Mucosa of descending colon (tissue), 3 donors: Measurements from ENCODE around the gene ABCC4. TPM values are rescaled to one million over a fixed set of nuclear protein-coding genes. Genes with fewer than 3 reads are reported as not detected.

ENCODE experiments used
- ATAC-seq: fragments of 200-7000 bp; cut with Tn5 transposase; one replicate; pipeline ENCODE4 v1.9.1; 2020; ENCODE audit warnings: mild to moderate bottlenecking, moderate library complexity
- DNase-seq, 3 donors: peaks; one replicate each; pipeline ENCODE4 v3.0.0-alpha.2; 2020
- H3K36me3 ChIP-seq: fragments of 200-600 bp; one replicate; pipeline ENCODE4 v1.8.0; 2021; ENCODE audit warnings: low read depth, mild to moderate bottlenecking
- H3K4me1 ChIP-seq: fragments of 200-600 bp; one replicate; pipeline ENCODE4 v1.8.0; 2021; ENCODE audit warnings: low read depth, mild to moderate bottlenecking
- H3K4me3 ChIP-seq: fragments of 200-600 bp; one replicate; pipeline ENCODE4 v1.8.0; 2021; ENCODE audit warnings: mild to moderate bottlenecking
- H3K9me3 ChIP-seq: fragments of 200-600 bp; one replicate; pipeline ENCODE4 v1.8.0; 2021; ENCODE audit warnings: mild to moderate bottlenecking
- CTCF ChIP-seq: fragments of 200-600 bp; IDR thresholded peaks from one replicate; pipeline ENCODE4 v1.8.0; 2022; ENCODE audit warnings: antibody characterized with exemption, mild to moderate bottlenecking
- intact Hi-C, 2 donors: fragments of 100-400 bp; cut with DNase I in 1 of 2; cut with micrococcal nuclease in 1 of 2; formaldehyde crosslinking; loops; one replicate each; pipeline versions ENCODE4 v1.11.0 to v1.11.1; 2022; cut with DNase I, micrococcal nuclease
- total RNA-seq, 3 donors: library from RNA; stranded (reverse); fragmentation: NEBNext Ultra II Directional in 2 of 3; extraction: Animal tissue kit (Norgen Biotek cat#: 25700) in 2 of 3; gene quantifications; one replicate each; pipeline versions ENCODE4 v1.2.1 to v1.2.4, GENCODE V29; 2021 to 2023
- donor health status: DM: no; HTN: no; CAD: no; lungs with moderate emphysema.
- donor health status: DM: no; HTN: no; CAD: no.
- donor health status: DM: no; HTN: yes; CAD: no.

ABCC4 gene
- total RNA-seq, 3 donors from 2014 or later = 19.3 to 35.1 (median 30.2) TPM

- DNase-seq = peak in 1 of 3 donors; percentile 49
- no peak for TF ChIP-seq CTCF
- Histone ChIP-seq H3K4me3 (no peak overlapping the region), H3K36me3 (no peaks in the 10 kb centered on the region), H3K4me1 (peaks cover 3% of the 10 kb centered on the region), H3K9me3 (no peaks in the 10 kb centered on the region)
- peak; percentile 52 for ATAC-seq
- intact Hi-C loops = no loop called here
Observed at GRCh38 chr13:95226476-95226875, 74.8 kb downstream of the ABCC4 start.

GRCh38 chr13:95226050-95226449 lies 75.2 kb downstream of the ABCC4 start:
- ATAC-seq (no peak), DNase-seq (no peak)
- no peak for TF ChIP-seq CTCF
- H3K36me3 ChIP-seq = no peaks in the 10 kb centered on the region
- H3K4me1 ChIP-seq = peaks cover 3% of the 10 kb centered on the region
- intact Hi-C loops = no loop called here
- no peak overlapping the region for H3K4me3 ChIP-seq
- H3K9me3 ChIP-seq = no peaks in the 10 kb centered on the region

DNA sequence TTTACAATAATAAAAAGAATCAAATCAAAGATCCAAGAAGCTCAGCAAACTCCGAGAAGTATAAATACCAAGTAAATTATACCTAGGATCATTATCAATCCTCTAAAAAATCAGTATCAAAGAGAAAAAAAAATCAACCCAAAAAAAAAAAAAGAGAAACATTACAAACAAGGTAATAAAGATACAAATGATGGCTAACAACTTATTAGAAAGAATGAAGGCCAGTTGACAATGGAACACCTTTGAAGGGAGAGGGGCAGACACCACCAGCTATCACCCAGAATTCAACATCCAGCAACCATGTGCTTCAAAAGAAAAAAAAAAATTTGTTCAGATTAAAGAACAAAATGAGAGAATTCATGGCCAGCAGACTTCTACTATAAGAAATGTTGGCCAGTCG lies 77.2 kb downstream of the ABCC4 start:
- no peak for DNase-seq
- no peak for ATAC-seq
- TF ChIP-seq CTCF = no peak
- H3K4me3 ChIP-seq = no peak overlapping the region
- no peaks in the 10 kb centered on the region for H3K9me3 ChIP-seq
- H3K4me1 ChIP-seq = peaks cover 3% of the 10 kb centered on the region
- no peaks in the 10 kb centered on the region for H3K36me3 ChIP-seq
- intact Hi-C loops = no loop called here

GRCh38 chr13:95222733-95223018 lies 78.6 kb downstream of the ABCC4 start:
- ATAC-seq = no peak
- H3K4me3 ChIP-seq = no peak overlapping the region
- no peaks in the 10 kb centered on the region for H3K36me3 ChIP-seq
- TF ChIP-seq CTCF = no peak
- intact Hi-C loops = no loop called here
- no peaks in the 10 kb centered on the region for H3K9me3 ChIP-seq
- peaks cover 3% of the 10 kb centered on the region for H3K4me1 ChIP-seq
- no peak for DNase-seq

GRCh38 chr13:95221971-95222732 lies 79.1 kb downstream of the ABCC4 start:
- Histone ChIP-seq H3K9me3 (no peaks in the 10 kb centered on the region), H3K36me3 (no peaks in the 10 kb centered on the region), H3K4me3 (no peak overlapping the region), H3K4me1 (peaks cover 2% of the 10 kb centered on the region)
- peak; percentile 96 for ATAC-seq
- intact Hi-C loops = no loop called here
- peak in 2 of 3 donors; percentile 35 to 58 for DNase-seq
- no peak for TF ChIP-seq CTCF

DNA sequence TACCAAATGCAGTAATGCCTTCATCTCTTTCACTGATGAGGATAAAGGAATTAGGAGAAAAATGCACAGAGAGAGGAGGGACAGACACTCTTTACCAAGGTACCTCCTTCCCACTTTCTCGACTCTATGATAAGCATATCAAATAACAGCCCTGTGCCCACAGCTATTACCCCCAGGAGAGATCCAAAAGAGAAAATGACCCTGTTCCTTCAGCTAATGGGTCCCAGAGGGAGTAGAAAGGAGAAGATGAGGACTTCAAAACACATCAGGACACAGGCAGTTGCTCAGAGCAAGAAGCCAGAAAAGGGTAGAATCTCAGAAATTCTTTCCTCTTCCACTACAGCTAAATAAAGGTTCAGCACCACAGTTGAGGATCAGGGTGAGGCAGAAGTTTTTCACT lies 80.6 kb downstream of the ABCC4 start:
- intact Hi-C loops = no loop called here
- no peaks in the 10 kb centered on the region for H3K4me1 ChIP-seq
- TF ChIP-seq CTCF = no peak
- no peaks in the 10 kb centered on the region for H3K9me3 ChIP-seq
- no peak for DNase-seq
- H3K36me3 ChIP-seq = no peaks in the 10 kb centered on the region
- ATAC-seq = no peak
- H3K4me3 ChIP-seq = no peak overlapping the region
